ENCODE data around the gene TNF. TPM values are rescaled to one million over a fixed set of nuclear protein-coding genes. Genes with fewer than 3 reads are reported as not detected.

The TNF gene
- total RNA-seq, 2 experiments from 2014 or later: 89.2 to 92.5 TPM

DNA sequence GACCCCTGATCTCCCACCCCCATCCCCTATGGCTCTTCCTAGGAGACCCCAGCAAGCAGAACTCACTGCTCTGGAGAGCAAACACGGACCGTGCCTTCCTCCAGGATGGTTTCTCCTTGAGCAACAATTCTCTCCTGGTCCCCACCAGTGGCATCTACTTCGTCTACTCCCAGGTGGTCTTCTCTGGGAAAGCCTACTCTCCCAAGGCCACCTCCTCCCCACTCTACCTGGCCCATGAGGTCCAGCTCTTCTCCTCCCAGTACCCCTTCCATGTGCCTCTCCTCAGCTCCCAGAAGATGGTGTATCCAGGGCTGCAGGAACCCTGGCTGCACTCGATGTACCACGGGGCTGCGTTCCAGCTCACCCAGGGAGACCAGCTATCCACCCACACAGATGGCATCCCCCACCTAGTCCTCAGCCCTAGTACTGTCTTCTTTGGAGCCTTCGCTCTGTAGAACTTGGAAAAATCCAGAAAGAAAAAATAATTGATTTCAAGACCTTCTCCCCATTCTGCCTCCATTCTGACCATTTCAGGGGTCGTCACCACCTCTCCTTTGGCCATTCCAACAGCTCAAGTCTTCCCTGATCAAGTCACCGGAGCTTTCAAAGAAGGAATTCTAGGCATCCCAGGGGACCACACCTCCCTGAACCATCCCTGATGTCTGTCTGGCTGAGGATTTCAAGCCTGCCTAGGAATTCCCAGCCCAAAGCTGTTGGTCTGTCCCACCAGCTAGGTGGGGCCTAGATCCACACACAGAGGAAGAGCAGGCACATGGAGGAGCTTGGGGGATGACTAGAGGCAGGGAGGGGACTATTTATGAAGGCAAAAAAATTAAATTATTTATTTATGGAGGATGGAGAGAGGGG lies 1.9 kb upstream of the TNF start:
- Mint-ChIP-seq H3K27ac (peak overlapping the region; percentile 97), H3K4me1 (ENCODE audit: low read depth) (peaks cover 58% of the 10 kb centered on the region), H3K4me3 (peak overlapping the region; percentile 96), H3K36me3 (ENCODE audit: low read depth) (peaks cover 58% of the 10 kb centered on the region), H3K27me3 (no peaks in the 10 kb centered on the region), H3K9me3 (no peaks in the 10 kb centered on the region)
- ATAC-seq (no peak), DNase-seq (no peak)
- intact Hi-C loops (cut with micrococcal nuclease): loop anchor here (2.0 kb wide), 1 partner anchor 15 kb away; no protein-coding TSS in a partner anchor
- ChIA-PET CTCF (interaction anchor here (1.1 to 56.2 kb wide), 3 partner anchors 12 to 86 kb away, joined by 3 to 2542 read pairs (median 2542); partner anchors contain the start of genes ATP6V1G2, DDX39B, LST1 and LTA), POLR2A (interaction anchor here (0.8 to 35.7 kb wide), 14 partner anchors 3 to 248 kb away, joined by 3 to 1181 read pairs (median 6); partner anchors contain the start of genes ATP6V1G2, BAG6, C6orf47 and DDX39B)
- TF ChIP-seq, protein P1, sequence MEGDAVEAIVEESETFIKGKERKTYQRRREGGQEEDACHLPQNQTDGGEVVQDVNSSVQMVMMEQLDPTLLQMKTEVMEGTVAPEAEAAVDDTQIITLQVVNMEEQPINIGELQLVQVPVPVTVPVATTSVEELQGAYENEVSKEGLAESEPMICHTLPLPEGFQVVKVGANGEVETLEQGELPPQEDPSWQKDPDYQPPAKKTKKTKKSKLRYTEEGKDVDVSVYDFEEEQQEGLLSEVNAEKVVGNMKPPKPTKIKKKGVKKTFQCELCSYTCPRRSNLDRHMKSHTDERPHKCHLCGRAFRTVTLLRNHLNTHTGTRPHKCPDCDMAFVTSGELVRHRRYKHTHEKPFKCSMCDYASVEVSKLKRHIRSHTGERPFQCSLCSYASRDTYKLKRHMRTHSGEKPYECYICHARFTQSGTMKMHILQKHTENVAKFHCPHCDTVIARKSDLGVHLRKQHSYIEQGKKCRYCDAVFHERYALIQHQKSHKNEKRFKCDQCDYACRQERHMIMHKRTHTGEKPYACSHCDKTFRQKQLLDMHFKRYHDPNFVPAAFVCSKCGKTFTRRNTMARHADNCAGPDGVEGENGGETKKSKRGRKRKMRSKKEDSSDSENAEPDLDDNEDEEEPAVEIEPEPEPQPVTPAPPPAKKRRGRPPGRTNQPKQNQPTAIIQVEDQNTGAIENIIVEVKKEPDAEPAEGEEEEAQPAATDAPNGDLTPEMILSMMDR (IDR thresholded peaks at IDR 0.05): no peak

DNA sequence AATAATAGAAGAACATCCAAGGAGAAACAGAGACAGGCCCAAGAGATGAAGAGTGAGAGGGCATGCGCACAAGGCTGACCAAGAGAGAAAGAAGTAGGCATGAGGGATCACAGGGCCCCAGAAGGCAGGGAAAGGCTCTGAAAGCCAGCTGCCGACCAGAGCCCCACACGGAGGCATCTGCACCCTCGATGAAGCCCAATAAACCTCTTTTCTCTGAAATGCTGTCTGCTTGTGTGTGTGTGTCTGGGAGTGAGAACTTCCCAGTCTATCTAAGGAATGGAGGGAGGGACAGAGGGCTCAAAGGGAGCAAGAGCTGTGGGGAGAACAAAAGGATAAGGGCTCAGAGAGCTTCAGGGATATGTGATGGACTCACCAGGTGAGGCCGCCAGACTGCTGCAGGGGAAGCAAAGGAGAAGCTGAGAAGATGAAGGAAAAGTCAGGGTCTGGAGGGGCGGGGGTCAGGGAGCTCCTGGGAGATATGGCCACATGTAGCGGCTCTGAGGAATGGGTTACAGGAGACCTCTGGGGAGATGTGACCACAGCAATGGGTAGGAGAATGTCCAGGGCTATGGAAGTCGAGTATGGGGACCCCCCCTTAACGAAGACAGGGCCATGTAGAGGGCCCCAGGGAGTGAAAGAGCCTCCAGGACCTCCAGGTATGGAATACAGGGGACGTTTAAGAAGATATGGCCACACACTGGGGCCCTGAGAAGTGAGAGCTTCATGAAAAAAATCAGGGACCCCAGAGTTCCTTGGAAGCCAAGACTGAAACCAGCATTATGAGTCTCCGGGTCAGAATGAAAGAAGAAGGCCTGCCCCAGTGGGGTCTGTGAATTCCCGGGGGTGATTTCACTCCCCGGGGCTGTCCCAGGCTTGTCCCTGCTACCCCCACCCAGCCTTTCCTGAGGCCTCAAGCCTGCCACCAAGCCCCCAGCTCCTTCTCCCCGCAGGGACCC lies 981 bp upstream of the TNF start:
- H3K4me3 Mint-ChIP-seq: peak overlapping the region; percentile 96
- peaks cover 58% of the 10 kb centered on the region for H3K4me1 Mint-ChIP-seq (ENCODE audit: low read depth)
- TF ChIP-seq, protein P1 (IDR thresholded peaks at IDR 0.05): no peak
- ATAC-seq (no peak), DNase-seq (peak; percentile 53)
- peak overlapping the region; percentile 97 for H3K27ac Mint-ChIP-seq
- intact Hi-C loops (cut with micrococcal nuclease): loop anchor here (2.0 kb wide), 1 partner anchor 16 kb away; no protein-coding TSS in a partner anchor
- ChIA-PET POLR2A (interaction anchor here (0.6 to 35.7 kb wide), 15 partner anchors 4 to 335 kb away, joined by 3 to 1181 read pairs (median 4); partner anchors contain the start of genes ATP6V1G2, BAG6, C6orf47 and DDX39B), CTCF (interaction anchor here (1.1 to 56.2 kb wide), 4 partner anchors 13 to 87 kb away, joined by 3 to 2542 read pairs (median 1274); partner anchors contain the start of genes ATP6V1G2, DDX39B, LST1 and LTA)
- no peaks in the 10 kb centered on the region for H3K9me3 Mint-ChIP-seq
- H3K27me3 Mint-ChIP-seq: no peaks in the 10 kb centered on the region
- H3K36me3 Mint-ChIP-seq (ENCODE audit: low read depth): peaks cover 62% of the 10 kb centered on the region

DNA sequence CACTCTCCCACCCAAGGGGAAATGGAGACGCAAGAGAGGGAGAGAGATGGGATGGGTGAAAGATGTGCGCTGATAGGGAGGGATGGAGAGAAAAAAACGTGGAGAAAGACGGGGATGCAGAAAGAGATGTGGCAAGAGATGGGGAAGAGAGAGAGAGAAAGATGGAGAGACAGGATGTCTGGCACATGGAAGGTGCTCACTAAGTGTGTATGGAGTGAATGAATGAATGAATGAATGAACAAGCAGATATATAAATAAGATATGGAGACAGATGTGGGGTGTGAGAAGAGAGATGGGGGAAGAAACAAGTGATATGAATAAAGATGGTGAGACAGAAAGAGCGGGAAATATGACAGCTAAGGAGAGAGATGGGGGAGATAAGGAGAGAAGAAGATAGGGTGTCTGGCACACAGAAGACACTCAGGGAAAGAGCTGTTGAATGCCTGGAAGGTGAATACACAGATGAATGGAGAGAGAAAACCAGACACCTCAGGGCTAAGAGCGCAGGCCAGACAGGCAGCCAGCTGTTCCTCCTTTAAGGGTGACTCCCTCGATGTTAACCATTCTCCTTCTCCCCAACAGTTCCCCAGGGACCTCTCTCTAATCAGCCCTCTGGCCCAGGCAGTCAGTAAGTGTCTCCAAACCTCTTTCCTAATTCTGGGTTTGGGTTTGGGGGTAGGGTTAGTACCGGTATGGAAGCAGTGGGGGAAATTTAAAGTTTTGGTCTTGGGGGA lies 754 bp downstream of the TNF start:
- Mint-ChIP-seq H3K4me1 (ENCODE audit: low read depth) (peaks cover 49% of the 10 kb centered on the region), H3K4me3 (peak overlapping the region; percentile 96), H3K36me3 (ENCODE audit: low read depth) (peaks cover 75% of the 10 kb centered on the region), H3K27ac (peak overlapping the region; percentile 97), H3K27me3 (no peaks in the 10 kb centered on the region), H3K9me3 (no peaks in the 10 kb centered on the region)
- POLR2A ChIA-PET: interaction anchor here (0.7 to 35.7 kb wide), 13 partner anchors 6 to 127 kb away, joined by 3 to 1181 read pairs (median 6); partner anchors contain the start of genes ABHD16A, ATP6V1G2, BAG6 and C6orf47
- CTCF ChIA-PET: interaction anchor here (1.8 to 56.2 kb wide), 4 partner anchors 15 to 83 kb away, joined by 5 to 2542 read pairs (median 1274); partner anchors contain the start of genes ATP6V1G2, DDX39B, LST1 and LTA
- ATAC-seq (no peak), DNase-seq (no peak)
- intact Hi-C loops (cut with micrococcal nuclease): loop anchor here (2.0 kb wide), 1 partner anchor 17 kb away; no protein-coding TSS in a partner anchor
- TF ChIP-seq, protein P1 (IDR thresholded peaks at IDR 0.05): no peak

DNA sequence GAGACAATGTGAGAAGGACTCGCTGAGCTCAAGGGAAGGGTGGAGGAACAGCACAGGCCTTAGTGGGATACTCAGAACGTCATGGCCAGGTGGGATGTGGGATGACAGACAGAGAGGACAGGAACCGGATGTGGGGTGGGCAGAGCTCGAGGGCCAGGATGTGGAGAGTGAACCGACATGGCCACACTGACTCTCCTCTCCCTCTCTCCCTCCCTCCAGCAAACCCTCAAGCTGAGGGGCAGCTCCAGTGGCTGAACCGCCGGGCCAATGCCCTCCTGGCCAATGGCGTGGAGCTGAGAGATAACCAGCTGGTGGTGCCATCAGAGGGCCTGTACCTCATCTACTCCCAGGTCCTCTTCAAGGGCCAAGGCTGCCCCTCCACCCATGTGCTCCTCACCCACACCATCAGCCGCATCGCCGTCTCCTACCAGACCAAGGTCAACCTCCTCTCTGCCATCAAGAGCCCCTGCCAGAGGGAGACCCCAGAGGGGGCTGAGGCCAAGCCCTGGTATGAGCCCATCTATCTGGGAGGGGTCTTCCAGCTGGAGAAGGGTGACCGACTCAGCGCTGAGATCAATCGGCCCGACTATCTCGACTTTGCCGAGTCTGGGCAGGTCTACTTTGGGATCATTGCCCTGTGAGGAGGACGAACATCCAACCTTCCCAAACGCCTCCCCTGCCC lies 1.7 kb downstream of the TNF start:
- Mint-ChIP-seq H3K4me3 (peak overlapping the region; percentile 96), H3K9me3 (no peaks in the 10 kb centered on the region), H3K27ac (peak overlapping the region; percentile 97), H3K27me3 (no peaks in the 10 kb centered on the region), H3K36me3 (ENCODE audit: low read depth) (peaks cover 83% of the 10 kb centered on the region), H3K4me1 (ENCODE audit: low read depth) (peaks cover 40% of the 10 kb centered on the region)
- DNase-seq (peak; percentile 71), ATAC-seq (no peak)
- intact Hi-C loops (cut with micrococcal nuclease): no loop called here
- ChIA-PET CTCF (interaction anchor here (1.0 to 56.2 kb wide), 5 partner anchors 15 to 84 kb away, joined by 3 to 2542 read pairs (median 5); partner anchors contain the start of genes ATP6V1G2, DDX39B, LST1 and LTA), POLR2A (interaction anchor here (1.2 to 35.7 kb wide), 9 partner anchors 7 to 84 kb away, joined by 3 to 1181 read pairs (median 45); partner anchors contain the start of genes ATP6V1G2, C6orf47, DDX39B and LST1)
- TF ChIP-seq, protein P1 (IDR thresholded peaks at IDR 0.05): no peak

Measured in activated CD8-positive, alpha-beta T cell treated with anti-CD3 and anti-CD28 coated beads for 36 hours (primary cell).